Keratinocyte (primary cell): Measurements from ENCODE around the gene STOML3.

Experiments
- EZH2 ChIP-seq: IDR thresholded peaks from one replicate; pipeline ENCODE4 v1.6.1; 2012; ENCODE audit warnings: inconsistent platforms, mild to moderate bottlenecking, low read length, moderate library complexity
- TF ChIP-seq, protein P1 (sequence below), 3 experiments: IDR thresholded peaks in 1 of 3; conservative IDR thresholded peaks in 1 of 3; optimal IDR thresholded peaks in 1 of 3; 2 replicates in 2 of 3; 3 replicates in 1 of 3; pipeline versions ENCODE3 to v1.5.1; 2011; ENCODE audit warnings: low read length in 3 of 3, mild to moderate bottlenecking in 3 of 3, moderate library complexity in 2 of 3, control low read depth in 1 of 3, inconsistent platforms in 1 of 3; ENCODE audit not compliant: insufficient read depth in 2 of 3; ENCODE audit errors: extremely low read depth in 1 of 3

DNA sequence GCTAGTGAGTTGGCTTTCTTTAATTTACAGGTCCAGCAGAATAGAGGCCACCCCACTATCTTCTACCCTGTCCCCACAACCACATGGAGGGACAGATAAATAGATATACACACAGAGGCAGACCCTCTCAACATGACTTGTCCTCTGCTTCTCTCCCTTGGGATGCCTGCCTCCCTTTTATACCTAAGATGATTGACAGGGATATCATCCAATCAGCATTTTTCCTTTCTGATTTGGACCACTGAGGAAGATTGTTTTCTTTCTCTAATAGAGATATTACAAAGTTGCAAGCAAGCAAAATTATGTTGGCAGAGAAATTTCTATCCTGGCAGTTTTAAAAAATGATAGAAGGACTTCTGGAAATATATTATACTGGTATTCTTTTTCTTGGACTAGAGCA is 35.8 kb downstream of the STOML3 start:
- TF ChIP-seq, protein P1, sequence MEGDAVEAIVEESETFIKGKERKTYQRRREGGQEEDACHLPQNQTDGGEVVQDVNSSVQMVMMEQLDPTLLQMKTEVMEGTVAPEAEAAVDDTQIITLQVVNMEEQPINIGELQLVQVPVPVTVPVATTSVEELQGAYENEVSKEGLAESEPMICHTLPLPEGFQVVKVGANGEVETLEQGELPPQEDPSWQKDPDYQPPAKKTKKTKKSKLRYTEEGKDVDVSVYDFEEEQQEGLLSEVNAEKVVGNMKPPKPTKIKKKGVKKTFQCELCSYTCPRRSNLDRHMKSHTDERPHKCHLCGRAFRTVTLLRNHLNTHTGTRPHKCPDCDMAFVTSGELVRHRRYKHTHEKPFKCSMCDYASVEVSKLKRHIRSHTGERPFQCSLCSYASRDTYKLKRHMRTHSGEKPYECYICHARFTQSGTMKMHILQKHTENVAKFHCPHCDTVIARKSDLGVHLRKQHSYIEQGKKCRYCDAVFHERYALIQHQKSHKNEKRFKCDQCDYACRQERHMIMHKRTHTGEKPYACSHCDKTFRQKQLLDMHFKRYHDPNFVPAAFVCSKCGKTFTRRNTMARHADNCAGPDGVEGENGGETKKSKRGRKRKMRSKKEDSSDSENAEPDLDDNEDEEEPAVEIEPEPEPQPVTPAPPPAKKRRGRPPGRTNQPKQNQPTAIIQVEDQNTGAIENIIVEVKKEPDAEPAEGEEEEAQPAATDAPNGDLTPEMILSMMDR (optimal IDR thresholded peaks at IDR 0.05 in 1 of 3, IDR thresholded peaks at IDR 0.05 in 1 of 3, conservative IDR thresholded peaks at IDR 0.05 in 1 of 3; ENCODE audit: extremely low read depth in 1 of 3, insufficient read depth in 2 of 3, low read length in 3 of 3), result no peak
- TF ChIP-seq EZH2, result no peak
